T-cell (primary cell): ENCODE data around the gene MYO1G. TPM values are rescaled to one million over a fixed set of nuclear protein-coding genes. Genes with fewer than 3 reads are reported as not detected.

Experiments
- ATAC-seq, 4 experiments: fragments of 200-7000 bp in 3 of 4; fragments of 150-1000 bp in 1 of 4; cut with Tn5 transposase; replicated peaks in 1 of 4; 1 replicate in 3 of 4; 2 replicates in 1 of 4; pipeline ENCODE4 v1.10.0; 2021; ENCODE audit warnings: moderate library complexity in 3 of 4, mild to moderate bottlenecking in 2 of 4, moderate number of reproducible peaks in 1 of 4
- CTCF ChIA-PET, 2 donors: fragments of 300-600 bp; sonication (Branson Sonifier 250); formaldehyde crosslinking; loops; one replicate each; lab custom pipeline; 2022; ENCODE audit warnings: antibody characterized with exemption in 2 of 2; lab: Charles Lee
- POLR2A ChIA-PET, 2 donors: fragments of 300-600 bp; sonication (Branson Sonifier 250); formaldehyde crosslinking; loops; one replicate each; lab custom pipeline; 2022; ENCODE audit warnings: antibody characterized with exemption in 2 of 2; lab: Charles Lee
- DNase-seq, 35 experiments: peaks; one replicate each; pipeline versions ENCODE4 v3.0.0 to v3.0.0-alpha.2; 2013 to 2023
- H3K27ac ChIP-seq: one replicate; pipeline ENCODE4 v1.5.1; 2013; ENCODE audit warnings: low read length
- H3K27me3 ChIP-seq, 2 experiments: replicated peaks in 1 of 2; 1 replicate in 1 of 2; 2 replicates in 1 of 2; pipeline versions ENCODE4 v1.6.1 to v1.7.0; 2013; ENCODE audit warnings: low read length in 1 of 2, mixed read lengths in 1 of 2; ENCODE audit not compliant: control insufficient read depth in 2 of 2, insufficient read depth in 2 of 2; ENCODE audit errors: extremely low read depth in 1 of 2
- H3K36me3 ChIP-seq, 2 donors: 1 replicate in 1 of 2; 2 replicates in 1 of 2; pipeline versions ENCODE4 v1.6.1 to v1.7.0; 2013; ENCODE audit warnings: low read length in 1 of 2; ENCODE audit not compliant: control insufficient read depth in 2 of 2, insufficient read depth in 1 of 2; ENCODE audit errors: extremely low read depth in 1 of 2
- H3K4me1 ChIP-seq, 2 experiments: 1 replicate in 1 of 2; 2 replicates in 1 of 2; pipeline versions ENCODE4 v1.6.1 to v1.7.0; 2013; ENCODE audit warnings: low read length in 2 of 2, mixed read lengths in 1 of 2; ENCODE audit not compliant: insufficient read depth in 2 of 2, control insufficient read depth in 1 of 2; ENCODE audit errors: extremely low read depth in 1 of 2
- H3K4me3 ChIP-seq, 2 donors: 1 replicate in 1 of 2; 2 replicates in 1 of 2; pipeline versions ENCODE4 v1.5.1 to v1.7.0; 2013; ENCODE audit warnings: mild to moderate bottlenecking in 2 of 2, low read length in 1 of 2, moderate library complexity in 1 of 2; ENCODE audit not compliant: control insufficient read depth in 1 of 2; ENCODE audit errors: extremely low read depth in 1 of 2
- H3K9me3 ChIP-seq: 2 replicates; pipeline ENCODE4 v1.7.0; 2013
- H3K27ac Mint-ChIP-seq, 2 donors: one replicate each; pipeline ENCODE4 v1.8.0; 2020 to 2021; ENCODE audit warnings: mild to moderate bottlenecking in 2 of 2, mixed read lengths in 2 of 2
- H3K27me3 Mint-ChIP-seq, 2 donors: one replicate each; pipeline ENCODE4 v1.8.0; 2021 to 2022; ENCODE audit warnings: mixed read lengths in 2 of 2
- H3K36me3 Mint-ChIP-seq: one replicate; pipeline ENCODE4 v1.8.0; 2021; ENCODE audit warnings: mixed read lengths
- H3K4me1 Mint-ChIP-seq, 3 donors: one replicate each; pipeline ENCODE4 v1.8.0; 2020 to 2022; ENCODE audit warnings: mixed read lengths in 3 of 3, mild to moderate bottlenecking in 1 of 3
- H3K4me3 Mint-ChIP-seq, 3 donors: one replicate each; pipeline ENCODE4 v1.8.0; 2020 to 2022; ENCODE audit warnings: mild to moderate bottlenecking in 3 of 3, mixed read lengths in 3 of 3, moderate library complexity in 3 of 3
- H3K9me3 Mint-ChIP-seq, 3 donors: one replicate each; pipeline ENCODE4 v1.8.0; 2020 to 2022; ENCODE audit warnings: mixed read lengths in 3 of 3
- WGBS: methylation state at CpG from one replicate; pipeline ENCODE4 v1.1.5; 2013; ENCODE audit warnings: missing lambda C conversion rate; ENCODE audit not compliant: insufficient coverage; 5-methylcytosine and 5-hydroxymethylcytosine counted together
- total RNA-seq, 35 experiments: library from RNA in 6 of 35; stranded (reverse) in 6 of 35; fragments of 120-200 nt in 1 of 35; gene quantifications; one replicate each; pipeline versions ENCODE4 v1.2.1 to v1.2.4 and lab custom pipeline; 2013 to 2026

Gene MYO1G
- total RNA-seq, 5 donors from 2014 or later (not counting 1 experiment from before 2014, with no cell fraction given), result 183 to 272 (median 192) TPM

GRCh38 chr7:44969049-44969700 lies 9.6 kb downstream of the MYO1G start:
- peaks cover 0 to 21% of the 10 kb centered on the region in 2 experiments for H3K4me1 ChIP-seq
- H3K9me3 ChIP-seq, result no peaks in the 10 kb centered on the region
- H3K27ac ChIP-seq, result no peak overlapping the region
- peaks cover 26% of the 10 kb centered on the region for H3K36me3 Mint-ChIP-seq
- POLR2A ChIA-PET, result no interaction called here
- no peaks in the 10 kb centered on the region for H3K27me3 ChIP-seq
- H3K9me3 Mint-ChIP-seq, result no peaks in the 10 kb centered on the region
- peaks cover 10 to 18% (median 15%) of the 10 kb centered on the region in 3 donors for H3K4me1 Mint-ChIP-seq
- CTCF ChIA-PET, result interaction anchor here in 1 of 2 donors (0.6 kb wide), 1 partner anchor 475 kb away, joined by 4 read pairs; no protein-coding TSS in a partner anchor
- H3K27ac Mint-ChIP-seq, result no peak overlapping the region
- no peak overlapping the region for H3K4me3 Mint-ChIP-seq
- no peak overlapping the region for H3K4me3 ChIP-seq
- ATAC-seq, result no peak
- DNase-seq, result no peak
- H3K27me3 Mint-ChIP-seq, result no peaks in the 10 kb centered on the region
- 90% methylated on average over 8 of the region's 11 CpGs for WGBS
- H3K36me3 ChIP-seq, result peaks cover 20 to 97% of the 10 kb centered on the region in 2 donors

- ATAC-seq (no peak), DNase-seq (no peak)
- Mint-ChIP-seq H3K36me3 (peaks cover 26% of the 10 kb centered on the region), H3K9me3 (no peaks in the 10 kb centered on the region), H3K27ac (peak overlapping the region; percentile 53 to 86), H3K4me1 (peaks cover 2 to 12% (median 6%) of the 10 kb centered on the region in 3 donors), H3K27me3 (no peaks in the 10 kb centered on the region), H3K4me3 (no peak overlapping the region)
- Histone ChIP-seq H3K36me3 (peaks cover 20 to 92% of the 10 kb centered on the region in 2 donors), H3K27me3 (no peaks in the 10 kb centered on the region), H3K9me3 (no peaks in the 10 kb centered on the region), H3K4me3 (no peak overlapping the region), H3K4me1 (peaks cover 0 to 7% of the 10 kb centered on the region in 2 experiments), H3K27ac (peak overlapping the region; percentile 10)
- 97% methylated on average over 16 of the region's 18 CpGs for WGBS
- ChIA-PET POLR2A (no interaction called here), CTCF (interaction anchor here in 1 of 2 donors (0.5 kb wide), 1 partner anchor 108 kb away, joined by 3 read pairs; no protein-coding TSS in a partner anchor)
Measured at GRCh38 chr7:44967571-44968446, 11.0 kb downstream of the MYO1G start.

- Mint-ChIP-seq H3K4me1 (peaks cover 0 to 7% (median 3%) of the 10 kb centered on the region in 3 donors), H3K27me3 (no peaks in the 10 kb centered on the region), H3K4me3 (no peak overlapping the region), H3K27ac (peak overlapping the region; percentile 43 to 55), H3K36me3 (peaks cover 22% of the 10 kb centered on the region), H3K9me3 (no peaks in the 10 kb centered on the region)
- ATAC-seq (no peak), DNase-seq (peak in 1 of 35 experiments; percentile 4)
- Histone ChIP-seq H3K4me1 (peaks cover 0 to 6% of the 10 kb centered on the region in 2 experiments), H3K9me3 (no peaks in the 10 kb centered on the region), H3K27ac (no peak overlapping the region), H3K4me3 (no peak overlapping the region), H3K27me3 (no peaks in the 10 kb centered on the region), H3K36me3 (peaks cover 23 to 87% of the 10 kb centered on the region in 2 donors)
- ChIA-PET CTCF (interaction anchor here in 1 of 2 donors (0.5 kb wide), 1 partner anchor 107 kb away, joined by 3 read pairs; no protein-coding TSS in a partner anchor), POLR2A (no interaction called here)
- 100% methylated on average over 7 of the region's 9 CpGs for WGBS
Measured at GRCh38 chr7:44966731-44967538, 11.9 kb downstream of the MYO1G start.

- no peak overlapping the region for H3K4me3 Mint-ChIP-seq
- ATAC-seq (no peak), DNase-seq (peak in 1 of 35 experiments; percentile 4)
- Histone ChIP-seq H3K4me1 (peaks cover 0 to 6% of the 10 kb centered on the region in 2 experiments), H3K27me3 (no peaks in the 10 kb centered on the region), H3K4me3 (no peak overlapping the region), H3K9me3 (no peaks in the 10 kb centered on the region), H3K27ac (no peak overlapping the region), H3K36me3 (peaks cover 20 to 81% of the 10 kb centered on the region in 2 donors)
- CTCF ChIA-PET, result no interaction called here
- 95% methylated on average over 10 of the region's 18 CpGs for WGBS
- POLR2A ChIA-PET, result no interaction called here
- H3K36me3 Mint-ChIP-seq, result peaks cover 19% of the 10 kb centered on the region
- H3K27me3 Mint-ChIP-seq, result no peaks in the 10 kb centered on the region
- H3K27ac Mint-ChIP-seq, result peak overlapping the region in 1 of 2 donors; percentile 58
- no peaks in the 10 kb centered on the region for H3K9me3 Mint-ChIP-seq
- H3K4me1 Mint-ChIP-seq, result peaks cover 0 to 4% (median 3%) of the 10 kb centered on the region in 3 donors
Measured at GRCh38 chr7:44965937-44966730, 12.7 kb downstream of the MYO1G start.

GRCh38 chr7:44965441-44965903 lies 13.3 kb downstream of the MYO1G start:
- no peaks in the 10 kb centered on the region for H3K9me3 Mint-ChIP-seq
- peaks cover 0 to 4% (median 3%) of the 10 kb centered on the region in 3 donors for H3K4me1 Mint-ChIP-seq
- no peaks in the 10 kb centered on the region for H3K27me3 Mint-ChIP-seq
- H3K27ac Mint-ChIP-seq, result no peak overlapping the region
- ATAC-seq, result no peak
- WGBS, result 96% methylated on average over 16 of the region's 16 CpGs
- H3K9me3 ChIP-seq, result no peaks in the 10 kb centered on the region
- H3K27me3 ChIP-seq, result no peaks in the 10 kb centered on the region
- peaks cover 20 to 75% of the 10 kb centered on the region in 2 donors for H3K36me3 ChIP-seq
- POLR2A ChIA-PET, result no interaction called here
- no peak overlapping the region for H3K4me3 ChIP-seq
- CTCF ChIA-PET, result no interaction called here
- H3K27ac ChIP-seq, result no peak overlapping the region
- H3K4me3 Mint-ChIP-seq, result no peak overlapping the region
- peak in 1 of 35 experiments; percentile 4 for DNase-seq
- peaks cover 19% of the 10 kb centered on the region for H3K36me3 Mint-ChIP-seq
- peaks cover 0 to 7% of the 10 kb centered on the region in 2 experiments for H3K4me1 ChIP-seq
